Upper lobe of left lung (tissue), 6 donors: ENCODE data around the gene MADD. TPM values are rescaled to one million over a fixed set of nuclear protein-coding genes. Genes with fewer than 3 reads are reported as not detected.

Source experiments
- ATAC-seq, 2 donors: fragments of 200-7000 bp; cut with Tn5 transposase; one replicate each; pipeline ENCODE4 v1.9.1; 2022; ENCODE audit warnings: mild to moderate bottlenecking in 2 of 2, moderate library complexity in 2 of 2; ENCODE audit not compliant: low FRiP score in 2 of 2
- DNase-seq, 2 donors: peaks; one replicate each; pipeline ENCODE4 v3.0.0-alpha.2; 2019 to 2020
- H3K27ac ChIP-seq, 4 donors: fragments of 200-600 bp; sonication (generic); one replicate each; pipeline ENCODE4 v1.5.1; 2016 to 2019
- H3K27me3 ChIP-seq, 4 donors: fragments of 200-600 bp; sonication (generic); one replicate each; pipeline ENCODE4 v1.5.1; 2017 to 2019
- H3K36me3 ChIP-seq, 4 donors: fragments of 200-600 bp; sonication (generic); one replicate each; pipeline ENCODE4 v1.5.1; 2016 to 2019
- H3K4me1 ChIP-seq, 4 donors: fragments of 200-600 bp; sonication (generic); one replicate each; pipeline ENCODE4 v1.5.1; 2018 to 2019
- H3K4me3 ChIP-seq, 4 donors: fragments of 200-600 bp; sonication (generic); one replicate each; pipeline ENCODE4 v1.5.1; 2017 to 2019; ENCODE audit warnings: mild to moderate bottlenecking in 2 of 4, moderate library complexity in 1 of 4
- H3K9me3 ChIP-seq, 4 donors: fragments of 200-600 bp; sonication (generic); one replicate each; pipeline ENCODE4 v1.5.1; 2018 to 2019
- EP300 ChIP-seq, 4 donors: sonication (generic); formaldehyde crosslinking; IDR thresholded peaks; one replicate each; pipeline ENCODE4 v1.5.1; 2017; ENCODE audit warnings: antibody characterized with exemption in 4 of 4, control low read depth in 2 of 4
- POLR2A ChIP-seq, 4 donors: fragments of 450-650 bp; IDR thresholded peaks; one replicate each; pipeline ENCODE4 v1.5.1; 2016 to 2017; ENCODE audit warnings: antibody characterized with exemption in 4 of 4, mild to moderate bottlenecking in 2 of 4
- POLR2AphosphoS5 ChIP-seq, 2 donors: sonication (generic); formaldehyde crosslinking; IDR thresholded peaks; one replicate each; pipeline ENCODE4 v1.5.1; 2017; ENCODE audit warnings: antibody characterized with exemption in 2 of 2
- WGBS, 2 donors: methylation state at CpG; one replicate each; pipeline ENCODE4 v1.1.5; 2017 to 2018; 5-methylcytosine and 5-hydroxymethylcytosine counted together
- total RNA-seq, 6 donors: library from RNA; depleted of rRNA in 4 of 6; stranded (reverse); fragments of >200 nt in 4 of 6; gene quantifications; one replicate each; pipeline versions ENCODE4 v1.1.0 to v1.2.1, GENCODE V29; 2016 to 2021
- TF ChIP-seq, protein P1 (sequence below), 6 experiments: fragments of 450-650 bp in 4 of 6; fragments of 200-600 bp in 2 of 6; sonication (generic) in 2 of 6; IDR thresholded peaks; one replicate each; pipeline ENCODE4 v1.5.1; 2016 to 2019; ENCODE audit warnings: antibody characterized with exemption in 6 of 6
- donor health status: DM: no; HTN: no; CAD: no; lungs with moderate emphysema.
- donor health status: DM: no; HTN: yes; CAD: no; lungs with severe emphysema.

The MADD gene
- total RNA-seq, 6 donors from 2014 or later: 39.6 to 129 (median 47.9) TPM

DNA sequence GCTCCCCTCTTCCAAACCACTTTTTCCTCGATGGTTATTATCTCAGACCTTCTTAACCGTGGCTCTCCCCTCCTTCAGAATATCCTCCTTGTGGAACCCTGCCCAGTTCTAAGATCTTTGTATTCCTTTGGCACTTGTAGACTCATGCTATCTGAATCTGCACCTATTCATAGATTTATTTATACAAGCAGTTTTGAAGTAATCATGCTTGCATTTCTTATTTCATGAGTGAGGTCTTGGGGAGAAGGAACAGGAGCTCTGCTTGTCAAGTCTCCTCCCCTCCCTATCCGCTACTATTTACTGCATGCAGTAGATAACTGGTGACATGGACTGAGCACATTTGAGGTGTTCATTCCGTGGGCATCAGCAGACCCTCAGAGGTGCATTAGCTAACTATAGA is 5.4 kb upstream of the MADD start:
- no peak for TF ChIP-seq EP300 (IDR thresholded peaks at IDR 0.05)
- Histone ChIP-seq H3K9me3 (no peaks in the 10 kb centered on the region), H3K4me1 (peaks cover 19 to 31% (median 27%) of the 10 kb centered on the region in 4 donors), H3K36me3 (peaks cover 0 to 8% (median 4%) of the 10 kb centered on the region in 4 donors), H3K27ac (no peak overlapping the region), H3K4me3 (no peak overlapping the region), H3K27me3 (no peaks in the 10 kb centered on the region)
- DNase-seq (no peak), ATAC-seq (no peak)
- WGBS, 2 donors: 72 to 82% methylated on average over 4 of the region's 4 CpGs

DNA sequence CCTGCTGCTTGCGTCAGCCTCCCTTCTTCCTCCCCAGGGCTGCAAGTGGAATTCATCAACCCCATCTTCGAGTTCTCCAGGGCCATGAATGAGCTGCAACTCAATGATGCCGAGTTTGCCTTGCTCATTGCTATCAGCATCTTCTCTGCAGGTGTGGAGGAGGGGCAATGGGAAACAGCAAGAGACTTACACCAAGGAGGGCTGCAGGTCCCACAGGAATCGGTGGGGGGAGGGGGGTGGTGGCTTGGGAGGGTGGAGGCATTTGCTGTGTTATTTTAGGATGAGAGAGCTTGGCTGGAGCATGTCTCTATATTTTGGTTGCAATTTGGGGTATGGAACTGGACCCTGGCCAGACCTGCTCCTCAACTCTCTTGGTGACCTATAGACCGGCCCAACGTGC is 2.1 kb upstream of the MADD start:
- Histone ChIP-seq H3K36me3 (no peaks in the 10 kb centered on the region), H3K27me3 (no peaks in the 10 kb centered on the region), H3K27ac (peak overlapping the region; percentile 94 to 99 (median 95)), H3K4me3 (no peak overlapping the region), H3K9me3 (no peaks in the 10 kb centered on the region), H3K4me1 (peaks cover 34 to 51% (median 41%) of the 10 kb centered on the region in 4 donors)
- TF ChIP-seq EP300 (IDR thresholded peaks at IDR 0.05) (no peak), POLR2A (IDR thresholded peaks at IDR 0.05) (no peak), POLR2AphosphoS5 (IDR thresholded peaks at IDR 0.05) (no peak)
- TF ChIP-seq, protein P1, sequence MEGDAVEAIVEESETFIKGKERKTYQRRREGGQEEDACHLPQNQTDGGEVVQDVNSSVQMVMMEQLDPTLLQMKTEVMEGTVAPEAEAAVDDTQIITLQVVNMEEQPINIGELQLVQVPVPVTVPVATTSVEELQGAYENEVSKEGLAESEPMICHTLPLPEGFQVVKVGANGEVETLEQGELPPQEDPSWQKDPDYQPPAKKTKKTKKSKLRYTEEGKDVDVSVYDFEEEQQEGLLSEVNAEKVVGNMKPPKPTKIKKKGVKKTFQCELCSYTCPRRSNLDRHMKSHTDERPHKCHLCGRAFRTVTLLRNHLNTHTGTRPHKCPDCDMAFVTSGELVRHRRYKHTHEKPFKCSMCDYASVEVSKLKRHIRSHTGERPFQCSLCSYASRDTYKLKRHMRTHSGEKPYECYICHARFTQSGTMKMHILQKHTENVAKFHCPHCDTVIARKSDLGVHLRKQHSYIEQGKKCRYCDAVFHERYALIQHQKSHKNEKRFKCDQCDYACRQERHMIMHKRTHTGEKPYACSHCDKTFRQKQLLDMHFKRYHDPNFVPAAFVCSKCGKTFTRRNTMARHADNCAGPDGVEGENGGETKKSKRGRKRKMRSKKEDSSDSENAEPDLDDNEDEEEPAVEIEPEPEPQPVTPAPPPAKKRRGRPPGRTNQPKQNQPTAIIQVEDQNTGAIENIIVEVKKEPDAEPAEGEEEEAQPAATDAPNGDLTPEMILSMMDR (IDR thresholded peaks at IDR 0.05): no peak
- no peak for DNase-seq
- WGBS, 2 donors: 67 to 73% methylated on average over 6 of the region's 6 CpGs
- ATAC-seq: no peak

DNA sequence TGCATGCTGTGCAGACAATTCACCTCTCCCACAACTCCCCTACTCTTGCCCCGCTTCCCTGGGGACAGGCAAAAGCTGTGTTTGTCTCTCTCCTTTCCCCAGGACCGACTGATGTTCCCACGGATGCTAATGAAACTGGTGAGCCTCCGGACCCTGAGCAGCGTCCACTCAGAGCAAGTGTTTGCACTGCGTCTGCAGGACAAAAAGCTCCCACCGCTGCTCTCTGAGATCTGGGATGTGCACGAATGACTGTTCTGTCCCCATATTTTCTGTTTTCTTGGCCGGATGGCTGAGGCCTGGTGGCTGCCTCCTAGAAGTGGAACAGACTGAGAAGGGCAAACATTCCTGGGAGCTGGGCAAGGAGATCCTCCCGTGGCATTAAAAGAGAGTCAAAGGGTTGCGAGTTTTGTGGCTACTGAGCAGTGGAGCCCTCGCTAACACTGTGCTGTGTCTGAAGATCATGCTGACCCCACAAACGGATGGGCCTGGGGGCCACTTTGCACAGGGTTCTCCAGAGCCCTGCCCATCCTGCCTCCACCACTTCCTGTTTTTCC is 1.4 kb upstream of the MADD start:
- 32 to 40% methylated on average over 10 to 13 of the region's 13 CpGs for WGBS, 2 donors
- TF ChIP-seq POLR2A (IDR thresholded peaks at IDR 0.05) (peak in 1 of 4 donors; percentile 28), POLR2AphosphoS5 (IDR thresholded peaks at IDR 0.05) (no peak), EP300 (IDR thresholded peaks at IDR 0.05) (no peak)
- TF ChIP-seq, protein P1 (IDR thresholded peaks at IDR 0.05): no peak
- Histone ChIP-seq H3K9me3 (no peaks in the 10 kb centered on the region), H3K27me3 (no peaks in the 10 kb centered on the region), H3K36me3 (no peaks in the 10 kb centered on the region), H3K27ac (peak overlapping the region; percentile 94 to 99 (median 95)), H3K4me3 (peak overlapping the region in 3 of 4 donors; percentile 88 to 97 (median 92)), H3K4me1 (peaks cover 34 to 53% (median 41%) of the 10 kb centered on the region in 4 donors)
- no peak for DNase-seq
- no peak for ATAC-seq

DNA sequence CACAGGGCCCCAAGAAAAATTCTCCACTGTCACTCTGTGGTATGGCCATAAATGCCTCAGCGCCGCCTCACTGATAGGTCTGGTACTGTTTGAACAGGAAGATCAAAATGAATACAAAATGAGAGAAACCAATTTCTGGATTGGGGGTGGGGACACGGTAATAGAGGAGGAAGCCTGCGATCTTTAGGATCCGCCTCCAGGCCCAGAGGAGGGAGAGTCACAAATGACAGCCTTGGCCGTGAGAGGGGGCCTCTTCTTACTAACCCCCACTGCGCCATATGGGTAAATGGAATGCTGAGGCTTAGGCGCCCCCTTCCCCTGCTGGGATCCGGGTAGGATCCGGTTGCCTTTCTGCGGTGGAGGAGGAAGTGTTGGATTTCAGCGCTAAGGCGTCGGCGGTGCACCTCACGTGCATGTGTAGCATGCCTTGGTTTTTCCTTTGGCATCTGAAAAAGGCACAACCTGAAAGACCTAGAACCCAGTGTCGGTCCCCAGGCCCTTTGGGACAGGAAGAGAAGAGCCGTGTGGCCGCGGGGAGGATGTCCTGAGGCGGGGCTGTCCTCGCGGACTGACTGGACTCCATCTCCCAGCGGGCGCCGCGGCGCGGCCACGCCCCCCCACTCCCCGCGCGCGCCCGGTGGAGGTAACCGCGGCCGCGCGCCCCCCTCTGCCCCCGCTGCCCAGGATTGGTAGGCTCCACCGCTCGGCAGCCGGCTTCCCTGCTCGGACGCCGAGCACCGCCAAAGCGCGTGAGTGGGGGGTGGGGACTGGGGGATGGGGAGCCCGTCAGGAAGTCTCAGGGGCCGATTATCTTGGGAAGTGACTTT is 718 bp upstream of the MADD start:
- Histone ChIP-seq H3K27me3 (no peaks in the 10 kb centered on the region), H3K36me3 (peaks cover 0 to 6% (median 2%) of the 10 kb centered on the region in 4 donors), H3K4me1 (peaks cover 34 to 53% (median 41%) of the 10 kb centered on the region in 4 donors), H3K4me3 (peak overlapping the region; percentile 55 to 97 (median 90)), H3K9me3 (no peaks in the 10 kb centered on the region), H3K27ac (peak overlapping the region; percentile 94 to 99 (median 95))
- 1 to 3% methylated on average over 21 to 26 of the region's 52 CpGs for WGBS, 2 donors
- TF ChIP-seq EP300 (IDR thresholded peaks at IDR 0.05): peak in 1 of 4 donors; percentile 19
- TF ChIP-seq, protein P1 (IDR thresholded peaks at IDR 0.05): peak in 3 of 6 experiments; percentile 26 to 34 (median 29)
- peak in 1 of 2 donors; percentile 31 for TF ChIP-seq POLR2AphosphoS5 (IDR thresholded peaks at IDR 0.05)
- peak in 2 of 4 donors; percentile 5 to 42 for TF ChIP-seq POLR2A (IDR thresholded peaks at IDR 0.05)
- DNase-seq (peak; percentile 91 to 98), ATAC-seq (peak; percentile 96)
